Measurements from ENCODE around the gene CCDC32. TPM values are rescaled to one million over a fixed set of nuclear protein-coding genes. Genes with fewer than 3 reads are reported as not detected.

CCDC32 gene
- total and polyA plus RNA-seq, 10 donors: 27.3 to 64.1 (median 44.9) TPM

GRCh38 chr15:40554161-40554525 lies 10.7 kb downstream of the CCDC32 start:
- 58 to 88% (median 77%) methylated on average over 4 of the region's 4 CpGs for WGBS, 5 donors
- DNase-seq: no peak
- intact Hi-C loops (cut with DNase I; ENCODE audit: low total_unique reads): no loop called here
- Histone ChIP-seq H3K4me3 (peak overlapping the region in 1 of 8 donors; percentile 49), H3K9me3 (no peaks in the 10 kb centered on the region), H3K27ac (peak overlapping the region in 5 of 8 donors; percentile 7 to 79 (median 58)), H3K27me3 (replicated peaks in 1 of 7) (no peaks in the 10 kb centered on the region), H3K36me3 (peaks cover 0 to 78% (median 28%) of the 10 kb centered on the region in 6 donors), H3K4me1 (peaks cover 10 to 98% (median 50%) of the 10 kb centered on the region in 6 donors)
- TF ChIP-seq POLR2AphosphoS5 (IDR thresholded peaks at IDR 0.05) (no peak), CTCF (IDR thresholded peaks at IDR 0.05 in 8 of 11, conservative IDR thresholded peaks at IDR 0.05 in 3 of 11) (no peak), POLR2A (IDR thresholded peaks at IDR 0.05) (no peak)

GRCh38 chr15:40550341-40551037 lies 14.4 kb downstream of the CCDC32 start:
- TF ChIP-seq POLR2A (IDR thresholded peaks at IDR 0.05) (no peak), POLR2AphosphoS5 (IDR thresholded peaks at IDR 0.05) (peak in 1 of 3 donors; percentile 46), CTCF (IDR thresholded peaks at IDR 0.05 in 8 of 11, conservative IDR thresholded peaks at IDR 0.05 in 3 of 11) (no peak)
- Histone ChIP-seq H3K36me3 (peaks cover 0 to 86% (median 24%) of the 10 kb centered on the region in 6 donors), H3K4me3 (no peak overlapping the region), H3K27ac (peak overlapping the region in 6 of 8 donors; percentile 9 to 66 (median 56)), H3K27me3 (replicated peaks in 1 of 7) (no peaks in the 10 kb centered on the region), H3K4me1 (peaks cover 10 to 78% (median 37%) of the 10 kb centered on the region in 6 donors), H3K9me3 (no peaks in the 10 kb centered on the region)
- intact Hi-C loops (cut with DNase I; ENCODE audit: low total_unique reads): no loop called here
- WGBS, 5 donors: 58 to 72% (median 65%) methylated on average over 6 of the region's 6 CpGs
- DNase-seq: no peak

- DNase-seq: no peak
- Histone ChIP-seq H3K27me3 (replicated peaks in 1 of 7) (no peaks in the 10 kb centered on the region), H3K36me3 (peaks cover 0 to 80% (median 21%) of the 10 kb centered on the region in 6 donors), H3K4me1 (peaks cover 10 to 78% (median 37%) of the 10 kb centered on the region in 6 donors), H3K9me3 (no peaks in the 10 kb centered on the region), H3K4me3 (no peak overlapping the region), H3K27ac (peak overlapping the region in 5 of 8 donors; percentile 11 to 66 (median 59))
- 82 to 86% (median 83%) methylated on average over 8 to 9 of the region's 9 CpGs for WGBS, 5 donors
- intact Hi-C loops (cut with DNase I; ENCODE audit: low total_unique reads): no loop called here
- TF ChIP-seq POLR2AphosphoS5 (IDR thresholded peaks at IDR 0.05) (no peak), POLR2A (IDR thresholded peaks at IDR 0.05) (no peak), CTCF (IDR thresholded peaks at IDR 0.05 in 8 of 11, conservative IDR thresholded peaks at IDR 0.05 in 3 of 11) (no peak)
Measured at GRCh38 chr15:40549894-40550293, 14.9 kb downstream of the CCDC32 start.

GRCh38 chr15:40548610-40549009 lies 16.2 kb downstream of the CCDC32 start:
- DNase-seq: no peak
- 99 to 100% (median 100%) methylated on average over 2 of the region's 2 CpGs for WGBS, 5 donors
- Histone ChIP-seq H3K9me3 (no peaks in the 10 kb centered on the region), H3K4me3 (no peak overlapping the region), H3K36me3 (peaks cover 0 to 67% (median 19%) of the 10 kb centered on the region in 6 donors), H3K4me1 (peaks cover 9 to 78% (median 34%) of the 10 kb centered on the region in 6 donors), H3K27me3 (replicated peaks in 1 of 7) (no peaks in the 10 kb centered on the region), H3K27ac (peak overlapping the region in 1 of 8 donors; percentile 66)
- intact Hi-C loops (cut with DNase I; ENCODE audit: low total_unique reads): no loop called here
- TF ChIP-seq POLR2AphosphoS5 (IDR thresholded peaks at IDR 0.05): no peak
- TF ChIP-seq CTCF (IDR thresholded peaks at IDR 0.05 in 8 of 11, conservative IDR thresholded peaks at IDR 0.05 in 3 of 11): no peak
- no peak for TF ChIP-seq POLR2A (IDR thresholded peaks at IDR 0.05)
